Measurements from ENCODE around the gene SPSB3. TPM values are rescaled to one million over a fixed set of nuclear protein-coding genes. Genes with fewer than 3 reads are reported as not detected.

The SPSB3 gene
- total RNA-seq, 1 experiment from 2014 or later: 12.4 TPM

- no peak overlapping the region for H3K4me3 ChIP-seq
- no peaks in the 10 kb centered on the region for H3K9me3 ChIP-seq (replicated peaks)
- H3K27me3 ChIP-seq: no peaks in the 10 kb centered on the region
- no peak overlapping the region for H3K27ac ChIP-seq
- peaks cover 6% of the 10 kb centered on the region; the same call in 1 of the 2 replicates for H3K4me1 ChIP-seq
- DNase-seq: no peak
- no peaks in the 10 kb centered on the region for H3K36me3 ChIP-seq
These were observed 4.8 kb downstream of the SPSB3 start for GRCh38 chr16:1777375-1778199.

- DNase-seq: no peak
- no peaks in the 10 kb centered on the region for H3K27me3 ChIP-seq
- no peaks in the 10 kb centered on the region for H3K36me3 ChIP-seq
- H3K4me1 ChIP-seq: peaks cover 6% of the 10 kb centered on the region; the same call in 1 of the 2 replicates
- no peak overlapping the region for H3K27ac ChIP-seq
- no peaks in the 10 kb centered on the region for H3K9me3 ChIP-seq (replicated peaks)
- no peak overlapping the region for H3K4me3 ChIP-seq
These were observed 5.4 kb downstream of the SPSB3 start for GRCh38 chr16:1776991-1777374.

GRCh38 chr16:1776672-1776955, 5.8 kb downstream of the SPSB3 start:
- Histone ChIP-seq H3K4me3 (no peak overlapping the region), H3K27me3 (no peaks in the 10 kb centered on the region), H3K36me3 (no peaks in the 10 kb centered on the region), H3K27ac (no peak overlapping the region), H3K4me1 (peaks cover 6% of the 10 kb centered on the region; the same call in 1 of the 2 replicates), H3K9me3 (replicated peaks) (no peaks in the 10 kb centered on the region)
- no peak for DNase-seq

GRCh38 chr16:1775846-1776671, 6.3 kb downstream of the SPSB3 start:
- DNase-seq: no peak
- Histone ChIP-seq H3K4me1 (peaks cover 6% of the 10 kb centered on the region; the same call in 1 of the 2 replicates), H3K36me3 (no peaks in the 10 kb centered on the region), H3K27me3 (no peaks in the 10 kb centered on the region), H3K9me3 (replicated peaks) (no peaks in the 10 kb centered on the region), H3K4me3 (no peak overlapping the region), H3K27ac (no peak overlapping the region)

- H3K27me3 ChIP-seq: no peaks in the 10 kb centered on the region
- no peak for DNase-seq
- H3K4me1 ChIP-seq: peaks cover 6% of the 10 kb centered on the region; the same call in 1 of the 2 replicates
- no peak overlapping the region for H3K27ac ChIP-seq
- no peak overlapping the region for H3K4me3 ChIP-seq
- H3K36me3 ChIP-seq: peaks cover 6% of the 10 kb centered on the region; the same call in 1 of the 2 replicates
- H3K9me3 ChIP-seq (replicated peaks): no peaks in the 10 kb centered on the region
These were observed 7.1 kb downstream of the SPSB3 start for GRCh38 chr16:1775006-1775845.

- no peak for DNase-seq
- H3K27me3 ChIP-seq: no peaks in the 10 kb centered on the region
- H3K4me3 ChIP-seq: peak overlapping the region; percentile 97
- H3K9me3 ChIP-seq (replicated peaks): no peaks in the 10 kb centered on the region
- peaks cover 8% of the 10 kb centered on the region; the same call in 1 of the 2 replicates for H3K36me3 ChIP-seq
- peaks cover 6% of the 10 kb centered on the region; the same call in 1 of the 2 replicates for H3K4me1 ChIP-seq
- H3K27ac ChIP-seq: no peak overlapping the region
These were observed 8.0 kb downstream of the SPSB3 start for GRCh38 chr16:1774448-1774780.

GRCh38 chr16:1773703-1774447, 8.5 kb downstream of the SPSB3 start:
- peaks cover 8% of the 10 kb centered on the region; the same call in 1 of the 2 replicates for H3K36me3 ChIP-seq
- DNase-seq: peak in 1 of 2 experiments; percentile 33
- H3K4me1 ChIP-seq: peaks cover 6% of the 10 kb centered on the region; the same call in 1 of the 2 replicates
- no peaks in the 10 kb centered on the region for H3K9me3 ChIP-seq (replicated peaks)
- peak overlapping the region; percentile 71 for H3K27ac ChIP-seq
- H3K4me3 ChIP-seq: peak overlapping the region; percentile 97
- H3K27me3 ChIP-seq: no peaks in the 10 kb centered on the region

GRCh38 chr16:1772908-1773702, 9.3 kb downstream of the SPSB3 start, which contains the start of gene MRPS34:
MRPS34 (minus strand) TSS chr16:1773134; CDS start chr16:1773119, 15 bp downstream.
- peak within 1 kb of the TSS; percentile 97 for H3K4me3 ChIP-seq
- H3K4me1 ChIP-seq: peaks cover 6% of the 10 kb centered on the region; the same call in 1 of the 2 replicates
- no peaks in the 10 kb centered on the region for H3K9me3 ChIP-seq (replicated peaks)
- H3K27me3 ChIP-seq: no peaks in the 10 kb centered on the region
- peak within 1 kb of the TSS; percentile 71 for H3K27ac ChIP-seq
- peaks cover 8% of the 10 kb centered on the region; the same call in 1 of the 2 replicates for H3K36me3 ChIP-seq
- DNase-seq: peak; percentile 86 to 88

- Histone ChIP-seq H3K27me3 (no peaks in the 10 kb centered on the region), H3K36me3 (peaks cover 8% of the 10 kb centered on the region; the same call in 1 of the 2 replicates), H3K4me1 (peaks cover 6% of the 10 kb centered on the region; the same call in 1 of the 2 replicates), H3K4me3 (peak within 1 kb of the TSS; percentile 97), H3K27ac (peak within 1 kb of the TSS; percentile 71), H3K9me3 (replicated peaks) (no peaks in the 10 kb centered on the region)
- no peak for DNase-seq
These were observed 9.9 kb downstream of the SPSB3 start, which contains the start of gene EME2 for GRCh38 chr16:1772362-1772907. EME2 (plus strand) TSS chr16:1772810; CDS start chr16:1773228, 418 bp downstream.

- H3K4me1 ChIP-seq: peaks cover 6% of the 10 kb centered on the region; the same call in 1 of the 2 replicates
- no peak overlapping the region for H3K27ac ChIP-seq
These were observed 10.5 kb downstream of the SPSB3 start for GRCh38 chr16:1771864-1772361.

GRCh38 chr16:1771188-1771863, 11.0 kb downstream of the SPSB3 start, which contains the start of gene NME3:
NME3 (minus strand) TSS chr16:1771543; CDS start chr16:1771534, 9 bp downstream.
- Histone ChIP-seq H3K36me3 (peaks cover 8% of the 10 kb centered on the region; the same call in 1 of the 2 replicates), H3K9me3 (replicated peaks) (no peaks in the 10 kb centered on the region), H3K4me3 (peak within 1 kb of the TSS; percentile 97), H3K4me1 (peaks cover 6% of the 10 kb centered on the region; the same call in 1 of the 2 replicates), H3K27ac (peak within 1 kb of the TSS; percentile 71; the same call in 1 of the 2 replicates), H3K27me3 (no peaks in the 10 kb centered on the region)
- no peak for DNase-seq

More at GRCh38 chr16:1771864-1772361, 10.5 kb downstream of the SPSB3 start:
- no peaks in the 10 kb centered on the region for H3K27me3 ChIP-seq
- peaks cover 8% of the 10 kb centered on the region; the same call in 1 of the 2 replicates for H3K36me3 ChIP-seq
- H3K9me3 ChIP-seq (replicated peaks): no peaks in the 10 kb centered on the region
- no peak for DNase-seq
- peak overlapping the region; percentile 97 for H3K4me3 ChIP-seq
